Measurements from ENCODE around the gene ANGPTL4. TPM values are rescaled to one million over a fixed set of nuclear protein-coding genes. Genes with fewer than 3 reads are reported as not detected.

Gene ANGPTL4
- total and polyA plus RNA-seq, 9 of the 15 experiments (the other 6 are each of a cell fraction or from before 2014, with no cell fraction given): 0.05 to 0.77 (median 0.22) TPM; not detected in 4

DNA sequence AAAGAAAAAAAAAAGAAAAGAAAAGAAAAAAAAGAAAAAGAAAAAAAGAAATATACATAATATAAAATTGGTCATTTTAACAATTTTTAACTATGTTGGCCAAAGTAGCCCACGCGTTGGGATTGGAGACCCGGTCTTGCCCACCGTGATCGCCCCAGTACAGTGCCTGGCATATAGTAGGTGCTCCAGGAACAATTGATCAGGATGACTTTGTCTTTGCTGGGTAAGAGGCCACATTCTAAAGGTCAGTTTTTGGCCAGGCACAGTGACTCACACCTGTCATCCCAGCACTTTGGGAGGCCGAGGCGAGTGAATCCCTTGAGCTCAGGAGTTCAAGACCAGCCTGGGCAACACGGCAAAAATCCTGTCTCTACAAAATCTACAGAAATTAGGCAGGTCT, 3.8 kb upstream of the ANGPTL4 start:
- no peak for ATAC-seq
- CTCF ChIA-PET (ENCODE audit: low intra/inter-chr PET ratio): no interaction called here
- WGBS (ENCODE audit: insufficient coverage, low coverage, missing lambda C conversion rate): 53% methylated on average over 8 of the region's 8 CpGs
- H3K36me3 ChIP-seq (ENCODE audit: control insufficient read depth, insufficient read depth, low read length): no peaks in the 10 kb centered on the region
- no peaks in the 10 kb centered on the region for H3K9me1 ChIP-seq (ENCODE audit: control insufficient read depth, insufficient read depth, low read length)
- intact Hi-C loops (cut with micrococcal nuclease): no loop called here
- no peak overlapping the region for H3K4me2 ChIP-seq (ENCODE audit: insufficient read depth, low read length)
- POLR2A ChIA-PET: interaction anchor here (0.6 to 1.1 kb wide), 3 partner anchors 19 to 58 kb away, joined by 3 to 4 read pairs (median 4); no protein-coding TSS in a partner anchor
- TF ChIP-seq, protein P1, sequence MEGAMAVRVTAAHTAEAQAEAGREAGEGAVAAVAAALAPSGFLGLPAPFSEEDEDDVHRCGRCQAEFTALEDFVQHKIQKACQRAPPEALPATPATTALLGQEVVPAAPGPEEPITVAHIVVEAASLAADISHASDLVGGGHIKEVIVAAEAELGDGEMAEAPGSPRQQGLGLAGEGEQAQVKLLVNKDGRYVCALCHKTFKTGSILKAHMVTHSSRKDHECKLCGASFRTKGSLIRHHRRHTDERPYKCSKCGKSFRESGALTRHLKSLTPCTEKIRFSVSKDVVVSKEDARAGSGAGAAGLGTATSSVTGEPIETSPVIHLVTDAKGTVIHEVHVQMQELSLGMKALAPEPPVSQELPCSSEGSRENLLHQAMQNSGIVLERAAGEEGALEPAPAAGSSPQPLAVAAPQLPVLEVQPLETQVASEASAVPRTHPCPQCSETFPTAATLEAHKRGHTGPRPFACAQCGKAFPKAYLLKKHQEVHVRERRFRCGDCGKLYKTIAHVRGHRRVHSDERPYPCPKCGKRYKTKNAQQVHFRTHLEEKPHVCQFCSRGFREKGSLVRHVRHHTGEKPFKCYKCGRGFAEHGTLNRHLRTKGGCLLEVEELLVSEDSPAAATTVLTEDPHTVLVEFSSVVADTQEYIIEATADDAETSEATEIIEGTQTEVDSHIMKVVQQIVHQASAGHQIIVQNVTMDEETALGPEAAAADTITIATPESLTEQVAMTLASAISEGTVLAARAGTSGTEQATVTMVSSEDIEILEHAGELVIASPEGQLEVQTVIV (CRISPR knock-in tag; IDR thresholded peaks at IDR 0.05; ENCODE audit: borderline replicate concordance): no peak
- TF ChIP-seq SOX6 (IDR thresholded peaks at IDR 0.05): no peak
- H3K4me1 ChIP-seq (replicated peaks in 1 of 2; ENCODE audit: control insufficient read depth in 2 of 2, insufficient read depth in 2 of 2, low read length in 2 of 2): peaks cover 14 to 16% of the 10 kb centered on the region in 2 experiments
- no peak overlapping the region for H2AFZ ChIP-seq (ENCODE audit: low read depth, low read length)
- no peaks in the 10 kb centered on the region for H3K79me2 ChIP-seq (ENCODE audit: control insufficient read depth, insufficient read depth, low read length)
- H3K27me3 ChIP-seq (ENCODE audit: control insufficient read depth in 2 of 2, insufficient read depth in 2 of 2, low read length in 2 of 2): peaks cover 0 to 12% of the 10 kb centered on the region in 2 experiments; a peak in 2 of 5 replicates
- H3K27ac ChIP-seq (ENCODE audit: extremely low read depth, low read depth, low read length): no peak overlapping the region
- DNase-seq (ENCODE audit: extremely low read depth in 1 of 4, low spot score in 3 of 4): no peak
- no peaks in the 10 kb centered on the region for H3K9me3 ChIP-seq (replicated peaks; ENCODE audit: control insufficient read depth, insufficient read depth, low read depth, low read length)
- in situ Hi-C loops (cut with MboI): no loop called here
- no TSS peak for BruUV-seq (replicated peaks)
- H3K4me3 ChIP-seq: no peak overlapping the region
- FAIRE-seq: no peak
- no peak overlapping the region for H3K9ac ChIP-seq (ENCODE audit: insufficient read depth in 1 of 2, low read depth in 2 of 2, low read length in 2 of 2)
- no peaks in the 10 kb centered on the region for H4K20me1 ChIP-seq (replicated peaks; ENCODE audit: control insufficient read depth, insufficient read depth, low read length)
